Naive thymus-derived CD4-positive, alpha-beta T cell (primary cell): ENCODE data around the gene RHBDD1. TPM values are rescaled to one million over a fixed set of nuclear protein-coding genes. Genes with fewer than 3 reads are reported as not detected.

Experiments used
- ATAC-seq: fragments of 150-1000 bp; cut with Tn5 transposase; 2 replicates; pipeline ENCODE4 v1.10.0; 2021; ENCODE audit warnings: mild to moderate bottlenecking, moderate library complexity
- CTCF ChIA-PET: fragments of 350-600 bp; sonication (Branson Sonifier 250); formaldehyde crosslinking; loops from one replicate; lab custom pipeline; 2021; ENCODE audit warnings: antibody characterized with exemption; lab: Charles Lee
- POLR2A ChIA-PET: fragments of 350-600 bp; sonication (Branson Sonifier 250); formaldehyde crosslinking; loops from one replicate; lab custom pipeline; 2021; ENCODE audit warnings: antibody characterized with exemption, inconsistent platforms; lab: Charles Lee
- DNase-seq, 9 donors: peaks; one replicate each; pipeline versions ENCODE4 v3.0.0 to v3.0.0-alpha.2; 2020 to 2022; ENCODE audit warnings: mixed read lengths in 1 of 9
- H3K27ac ChIP-seq: one replicate; pipeline ENCODE4 v1.7.0; 2013; ENCODE audit warnings: mild to moderate bottlenecking, low read depth, low read length, moderate library complexity
- H3K27me3 ChIP-seq, 2 donors: one replicate each; pipeline ENCODE4 v1.7.0; 2013; ENCODE audit warnings: low read length in 2 of 2, mild to moderate bottlenecking in 2 of 2, moderate library complexity in 2 of 2; ENCODE audit not compliant: control insufficient read depth in 2 of 2, insufficient read depth in 2 of 2
- H3K36me3 ChIP-seq, 3 experiments: 1 replicate in 2 of 3; 2 replicates in 1 of 3; pipeline ENCODE4 v1.7.0; 2013; ENCODE audit warnings: low read length in 3 of 3, mild to moderate bottlenecking in 3 of 3, moderate library complexity in 1 of 3; ENCODE audit not compliant: insufficient read depth in 3 of 3, control insufficient read depth in 2 of 3
- H3K4me1 ChIP-seq, 2 donors: one replicate each; pipeline ENCODE4 v1.7.0; 2013; ENCODE audit warnings: low read length in 2 of 2, mild to moderate bottlenecking in 2 of 2, moderate library complexity in 1 of 2; ENCODE audit not compliant: control insufficient read depth in 2 of 2, insufficient read depth in 2 of 2
- H3K4me3 ChIP-seq: 2 replicates; pipeline ENCODE4 v1.7.0; 2013; ENCODE audit warnings: mild to moderate bottlenecking, low read length
- H3K9me3 ChIP-seq, 3 experiments: 1 replicate in 2 of 3; 2 replicates in 1 of 3; pipeline ENCODE4 v1.7.0; 2013; ENCODE audit warnings: low read length in 3 of 3; ENCODE audit not compliant: control insufficient read depth in 2 of 3
- H3K27ac Mint-ChIP-seq, 9 donors: one replicate each; pipeline ENCODE4 v1.8.0; 2020 to 2022; ENCODE audit warnings: mixed read lengths in 9 of 9, mild to moderate bottlenecking in 8 of 9, moderate library complexity in 5 of 9, inconsistent platforms in 2 of 9
- H3K27me3 Mint-ChIP-seq, 5 donors: one replicate each; pipeline ENCODE4 v1.8.0; 2021 to 2022; ENCODE audit warnings: mixed read lengths in 5 of 5, mild to moderate bottlenecking in 1 of 5
- H3K36me3 Mint-ChIP-seq, 5 donors: one replicate each; pipeline ENCODE4 v1.8.0; 2020 to 2022; ENCODE audit warnings: mixed read lengths in 5 of 5, mild to moderate bottlenecking in 3 of 5, inconsistent platforms in 1 of 5
- H3K4me1 Mint-ChIP-seq, 7 donors: one replicate each; pipeline ENCODE4 v1.8.0; 2020 to 2022; ENCODE audit warnings: mixed read lengths in 7 of 7, mild to moderate bottlenecking in 3 of 7, inconsistent platforms in 1 of 7
- H3K4me3 Mint-ChIP-seq, 10 donors: one replicate each; pipeline ENCODE4 v1.8.0; 2020 to 2022; ENCODE audit warnings: mild to moderate bottlenecking in 10 of 10, mixed read lengths in 10 of 10, moderate library complexity in 6 of 10, inconsistent platforms in 2 of 10
- H3K9me3 Mint-ChIP-seq, 11 donors: one replicate each; pipeline ENCODE4 v1.8.0; 2020 to 2022; ENCODE audit warnings: mixed read lengths in 11 of 11, mild to moderate bottlenecking in 4 of 11, inconsistent platforms in 1 of 11, moderate library complexity in 1 of 11
- intact Hi-C, 2 donors: fragments of 100-400 bp; cut with micrococcal nuclease; formaldehyde crosslinking; loops; one replicate each; pipeline ENCODE4 v1.15.1; 2023
- polyA plus RNA-seq, 2 donors: library from polyadenylated mRNA; unstranded; fragments of 300-500 nt; fragmentation: Illumina TruSeq; gene quantifications; one replicate each; pipeline ENCODE4 v1.2.3, GENCODE V29; 2021
- total RNA-seq, 6 experiments: library from RNA in 5 of 6; stranded (reverse) in 5 of 6; gene quantifications; 1 replicate in 5 of 6; 2 replicates in 1 of 6; pipeline ENCODE4 v1.2.3 and lab custom pipeline; 2021 to 2026

RHBDD1 gene
- total and polyA plus RNA-seq, 7 experiments from 2014 or later = 21.2 to 70.8 (median 48.3) TPM

DNA sequence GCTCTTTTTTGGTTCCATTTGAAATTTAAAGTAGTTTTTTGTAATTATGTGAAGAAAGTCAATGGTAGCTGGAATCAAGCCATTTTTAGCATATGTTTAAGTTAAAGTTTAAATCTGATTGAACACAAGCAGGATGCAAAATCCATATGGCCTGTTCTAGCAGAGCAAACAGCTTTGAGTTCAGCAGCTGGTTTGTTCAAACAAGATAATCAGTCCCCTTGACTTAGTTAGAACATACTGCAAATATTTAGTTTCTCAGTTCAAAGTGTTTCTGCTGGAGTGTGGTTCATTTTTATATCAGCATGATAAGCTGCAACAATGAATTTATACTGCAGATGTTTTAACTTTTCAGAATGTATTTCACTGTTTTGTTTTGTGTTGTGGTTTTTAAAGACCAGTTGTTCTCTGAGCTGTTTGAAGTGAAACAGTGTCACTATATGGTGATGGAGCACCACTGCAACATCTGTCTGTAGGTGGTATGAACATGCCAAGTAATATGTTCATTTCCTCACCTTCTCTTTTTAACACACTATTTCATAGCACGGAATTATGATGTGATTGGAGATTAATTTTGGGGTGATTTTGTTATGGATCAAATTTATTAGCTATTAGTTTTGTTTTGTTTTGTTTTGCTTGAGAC, 202.8 kb downstream of the RHBDD1 start:
- Histone ChIP-seq H3K9me3 (no peaks in the 10 kb centered on the region), H3K27ac (no peak overlapping the region), H3K36me3 (no peaks in the 10 kb centered on the region), H3K4me3 (no peak overlapping the region), H3K27me3 (no peaks in the 10 kb centered on the region), H3K4me1 (no peaks in the 10 kb centered on the region)
- peaks cover 0 to 3% (median 0%) of the 10 kb centered on the region in 11 donors for H3K9me3 Mint-ChIP-seq
- DNase-seq (no peak), ATAC-seq (no peak)
- no peaks in the 10 kb centered on the region for H3K4me1 Mint-ChIP-seq
- ChIA-PET POLR2A (no interaction called here), CTCF (no interaction called here)
- H3K27me3 Mint-ChIP-seq = peaks cover 12 to 43% (median 29%) of the 10 kb centered on the region in 5 donors
- no peak overlapping the region for H3K4me3 Mint-ChIP-seq
- no peak overlapping the region for H3K27ac Mint-ChIP-seq
- intact Hi-C loops = no loop called here
- no peaks in the 10 kb centered on the region for H3K36me3 Mint-ChIP-seq

DNA sequence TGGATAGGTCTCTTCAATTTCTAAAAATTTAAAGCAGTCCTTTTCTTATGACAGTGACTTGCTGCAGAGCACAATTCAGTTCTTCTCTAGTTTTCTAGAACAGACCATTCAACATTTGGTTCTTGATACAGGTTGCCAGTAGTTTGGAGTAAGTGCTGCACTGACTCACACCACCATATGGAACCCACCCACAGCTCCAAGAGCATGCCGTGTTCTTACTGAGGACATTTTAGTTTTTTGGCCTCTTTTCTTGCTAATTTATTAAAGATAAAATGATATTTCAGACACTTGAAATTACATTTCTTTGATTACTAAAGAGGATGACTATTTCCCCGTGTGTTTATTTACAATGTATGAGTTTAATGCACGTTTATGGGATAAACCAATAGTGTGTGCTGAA, 208.1 kb downstream of the RHBDD1 start:
- H3K27ac ChIP-seq = no peak overlapping the region
- CTCF ChIA-PET = no interaction called here
- no peaks in the 10 kb centered on the region for H3K27me3 ChIP-seq
- H3K9me3 Mint-ChIP-seq = peaks cover 0 to 6% (median 3%) of the 10 kb centered on the region in 11 donors
- H3K4me3 Mint-ChIP-seq = no peak overlapping the region
- POLR2A ChIA-PET = no interaction called here
- no peak for DNase-seq
- peaks cover 2 to 23% (median 8%) of the 10 kb centered on the region in 5 donors for H3K27me3 Mint-ChIP-seq
- no peak overlapping the region for H3K4me3 ChIP-seq
- no peaks in the 10 kb centered on the region for H3K4me1 Mint-ChIP-seq
- no peaks in the 10 kb centered on the region for H3K36me3 Mint-ChIP-seq
- H3K27ac Mint-ChIP-seq = no peak overlapping the region
- no peaks in the 10 kb centered on the region for H3K4me1 ChIP-seq
- H3K9me3 ChIP-seq = no peaks in the 10 kb centered on the region
- ATAC-seq = no peak
- H3K36me3 ChIP-seq = no peaks in the 10 kb centered on the region
- intact Hi-C loops = no loop called here

Other genes with a start within 250 kb of the RHBDD1 start
- 1 to 10 TPM; 1.3 to 7.1 (median 4.4) TPM for gene IRS1, start 36.2 kb upstream of the RHBDD1 start, total RNA-seq
- under 1 TPM; 0.40 to 0.65 TPM for gene IRS1, start 36.2 kb upstream of the RHBDD1 start, polyA plus RNA-seq